CD8-positive, alpha-beta memory T cell (primary cell): ENCODE measurements around the gene CAMKMT. TPM values are rescaled to one million over a fixed set of nuclear protein-coding genes. Genes with fewer than 3 reads are reported as not detected.

Experiments
- CTCF ChIA-PET: fragments of 350-600 bp; sonication (Branson Sonifier 250); formaldehyde crosslinking; loops from one replicate; lab custom pipeline; 2021; ENCODE audit warnings: antibody characterized with exemption; lab: Charles Lee
- POLR2A ChIA-PET: fragments of 350-600 bp; sonication (Branson Sonifier 250); formaldehyde crosslinking; loops from one replicate; lab custom pipeline; 2021; ENCODE audit warnings: antibody characterized with exemption; lab: Charles Lee
- DNase-seq, 5 donors: peaks; one replicate each; pipeline versions ENCODE4 v3.0.0 to v3.0.0-alpha.2; 2020 to 2022; ENCODE audit warnings: mixed read lengths in 1 of 5
- H3K27ac ChIP-seq: one replicate; pipeline ENCODE4 v1.7.0; 2013; ENCODE audit warnings: low read depth, mild to moderate bottlenecking, low read length, moderate library complexity
- H3K27me3 ChIP-seq: 2 replicates; pipeline ENCODE4 v1.7.0; 2013; ENCODE audit warnings: low read length, mild to moderate bottlenecking; ENCODE audit not compliant: insufficient read depth, poor library complexity, severe bottlenecking
- H3K36me3 ChIP-seq: 2 replicates; pipeline ENCODE4 v1.7.0; 2013; ENCODE audit warnings: mild to moderate bottlenecking, low read length, moderate library complexity; ENCODE audit not compliant: insufficient read depth
- H3K4me1 ChIP-seq: 2 replicates; pipeline ENCODE4 v1.7.0; 2013; ENCODE audit warnings: mild to moderate bottlenecking, low read length, moderate library complexity; ENCODE audit not compliant: insufficient read depth
- H3K4me3 ChIP-seq: 2 replicates; pipeline ENCODE4 v1.7.0; 2013; ENCODE audit warnings: mild to moderate bottlenecking, low read length
- H3K9me3 ChIP-seq: 2 replicates; pipeline ENCODE4 v1.7.0; 2013; ENCODE audit warnings: mild to moderate bottlenecking, low read length
- H3K27ac Mint-ChIP-seq, 8 donors: one replicate each; pipeline ENCODE4 v1.8.0; 2020 to 2021; ENCODE audit warnings: mixed read lengths in 8 of 8, mild to moderate bottlenecking in 6 of 8, inconsistent platforms in 3 of 8, moderate library complexity in 3 of 8
- H3K27me3 Mint-ChIP-seq, 2 donors: one replicate each; pipeline ENCODE4 v1.8.0; 2020 to 2021; ENCODE audit warnings: mixed read lengths in 2 of 2, mild to moderate bottlenecking in 1 of 2, moderate library complexity in 1 of 2
- H3K36me3 Mint-ChIP-seq, 3 donors: one replicate each; pipeline ENCODE4 v1.8.0; 2020 to 2021; ENCODE audit warnings: mixed read lengths in 3 of 3, inconsistent platforms in 1 of 3, mild to moderate bottlenecking in 1 of 3
- H3K4me1 Mint-ChIP-seq, 3 donors: one replicate each; pipeline ENCODE4 v1.8.0; 2020 to 2021; ENCODE audit warnings: mixed read lengths in 3 of 3, inconsistent platforms in 1 of 3, mild to moderate bottlenecking in 1 of 3
- H3K4me3 Mint-ChIP-seq, 7 donors: one replicate each; pipeline ENCODE4 v1.8.0; 2020 to 2021; ENCODE audit warnings: mixed read lengths in 7 of 7, mild to moderate bottlenecking in 6 of 7, moderate library complexity in 4 of 7, inconsistent platforms in 2 of 7
- H3K9me3 Mint-ChIP-seq, 5 donors: one replicate each; pipeline ENCODE4 v1.8.0; 2020 to 2022; ENCODE audit warnings: mixed read lengths in 5 of 5, mild to moderate bottlenecking in 3 of 5, moderate library complexity in 2 of 5, inconsistent platforms in 1 of 5
- polyA plus RNA-seq: library from polyadenylated mRNA; unstranded; fragments of 300-500 nt; fragmentation: Illumina TruSeq; gene quantifications from one replicate; pipeline ENCODE4 v1.2.3, GENCODE V29; 2021
- total RNA-seq, 2 experiments: library from RNA; stranded (reverse); gene quantifications; one replicate each; pipeline ENCODE4 v1.2.3, GENCODE V29; 2021

CAMKMT gene
- total and polyA plus RNA-seq, 3 experiments from 2014 or later = 11.4 to 14.0 (median 11.7) TPM

- peaks cover 0 to 3% (median 0%) of the 10 kb centered on the region in 3 donors for H3K4me1 Mint-ChIP-seq
- Histone ChIP-seq H3K9me3 (no peaks in the 10 kb centered on the region), H3K36me3 (no peaks in the 10 kb centered on the region), H3K4me1 (no peaks in the 10 kb centered on the region), H3K27me3 (no peaks in the 10 kb centered on the region), H3K27ac (no peak overlapping the region), H3K4me3 (no peak overlapping the region)
- peaks cover 4 to 28% (median 10%) of the 10 kb centered on the region in 3 donors for H3K36me3 Mint-ChIP-seq
- H3K4me3 Mint-ChIP-seq = no peak overlapping the region
- H3K27me3 Mint-ChIP-seq = no peaks in the 10 kb centered on the region
- H3K27ac Mint-ChIP-seq = no peak overlapping the region
- ChIA-PET POLR2A (no interaction called here), CTCF (no interaction called here)
- no peak for DNase-seq
- H3K9me3 Mint-ChIP-seq = peaks cover 0 to 13% (median 3%) of the 10 kb centered on the region in 5 donors
These were observed 274.0 kb downstream of the CAMKMT start for GRCh38 chr2:44635725-44636124.

DNA sequence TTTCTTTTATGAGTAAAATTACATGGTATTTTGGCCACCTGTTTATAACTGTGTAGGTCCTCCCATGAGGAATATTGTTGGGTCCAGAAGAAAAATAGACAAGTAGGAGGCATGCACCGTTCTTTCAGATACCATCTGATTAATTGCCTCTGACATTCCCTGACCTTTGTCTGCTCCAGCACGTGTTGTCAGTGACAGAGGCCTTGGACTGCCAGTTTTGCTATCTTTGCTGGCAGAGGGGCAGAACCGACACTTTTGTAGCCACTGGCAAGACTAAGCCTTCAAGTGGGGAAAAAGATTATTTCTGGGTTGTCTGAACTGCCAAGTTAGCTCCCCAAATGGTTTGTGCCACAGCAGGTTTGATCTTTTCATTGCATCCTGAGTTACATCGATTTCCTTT is 276.9 kb downstream of the CAMKMT start:
- Histone ChIP-seq H3K9me3 (no peaks in the 10 kb centered on the region), H3K27me3 (no peaks in the 10 kb centered on the region), H3K27ac (no peak overlapping the region), H3K4me1 (no peaks in the 10 kb centered on the region), H3K36me3 (no peaks in the 10 kb centered on the region), H3K4me3 (no peak overlapping the region)
- Mint-ChIP-seq H3K36me3 (peaks cover 0 to 22% (median 8%) of the 10 kb centered on the region in 3 donors), H3K9me3 (no peaks in the 10 kb centered on the region), H3K27me3 (no peaks in the 10 kb centered on the region), H3K4me1 (no peaks in the 10 kb centered on the region), H3K27ac (no peak overlapping the region), H3K4me3 (no peak overlapping the region)
- CTCF ChIA-PET = no interaction called here
- POLR2A ChIA-PET = no interaction called here
- no peak for DNase-seq

- no peaks in the 10 kb centered on the region for H3K27me3 Mint-ChIP-seq
- Histone ChIP-seq H3K4me3 (no peak overlapping the region), H3K9me3 (no peaks in the 10 kb centered on the region), H3K27me3 (no peaks in the 10 kb centered on the region), H3K4me1 (no peaks in the 10 kb centered on the region), H3K27ac (no peak overlapping the region), H3K36me3 (no peaks in the 10 kb centered on the region)
- POLR2A ChIA-PET = no interaction called here
- no peak overlapping the region for H3K4me3 Mint-ChIP-seq
- H3K9me3 Mint-ChIP-seq = no peaks in the 10 kb centered on the region
- DNase-seq = no peak
- CTCF ChIA-PET = no interaction called here
- no peaks in the 10 kb centered on the region for H3K4me1 Mint-ChIP-seq
- peaks cover 0 to 15% (median 5%) of the 10 kb centered on the region in 3 donors for H3K36me3 Mint-ChIP-seq
- no peak overlapping the region for H3K27ac Mint-ChIP-seq
These were observed 277.7 kb downstream of the CAMKMT start for GRCh38 chr2:44639399-44639798.

- peaks cover 0 to 3% (median 0%) of the 10 kb centered on the region in 3 donors for H3K4me1 Mint-ChIP-seq
- H3K27ac Mint-ChIP-seq = no peak overlapping the region
- no peaks in the 10 kb centered on the region for H3K4me1 ChIP-seq
- peaks cover 0 to 3% (median 0%) of the 10 kb centered on the region in 3 donors for H3K36me3 Mint-ChIP-seq
- no peaks in the 10 kb centered on the region for H3K27me3 ChIP-seq
- no peaks in the 10 kb centered on the region for H3K27me3 Mint-ChIP-seq
- POLR2A ChIA-PET = interaction anchor here (0.6 kb wide), 2 partner anchors 729 to 1612 kb away, joined by 3 to 7 read pairs; no protein-coding TSS in a partner anchor
- H3K9me3 Mint-ChIP-seq = no peaks in the 10 kb centered on the region
- no peaks in the 10 kb centered on the region for H3K9me3 ChIP-seq
- no peak for DNase-seq
- H3K4me3 Mint-ChIP-seq = no peak overlapping the region
- CTCF ChIA-PET = no interaction called here
- H3K4me3 ChIP-seq = no peak overlapping the region
- no peak overlapping the region for H3K27ac ChIP-seq
- no peaks in the 10 kb centered on the region for H3K36me3 ChIP-seq
These were observed 280.5 kb downstream of the CAMKMT start for GRCh38 chr2:44642123-44642857.

GRCh38 chr2:44645937-44646336 is 284.2 kb downstream of the CAMKMT start:
- no peaks in the 10 kb centered on the region for H3K36me3 ChIP-seq
- no peaks in the 10 kb centered on the region for H3K27me3 ChIP-seq
- H3K4me3 ChIP-seq = no peak overlapping the region
- Mint-ChIP-seq H3K27me3 (no peaks in the 10 kb centered on the region), H3K9me3 (no peaks in the 10 kb centered on the region), H3K27ac (no peak overlapping the region), H3K4me1 (peaks cover 0 to 4% (median 0%) of the 10 kb centered on the region in 3 donors), H3K36me3 (no peaks in the 10 kb centered on the region), H3K4me3 (no peak overlapping the region)
- no peak overlapping the region for H3K27ac ChIP-seq
- no peaks in the 10 kb centered on the region for H3K4me1 ChIP-seq
- ChIA-PET POLR2A (no interaction called here), CTCF (no interaction called here)
- no peaks in the 10 kb centered on the region for H3K9me3 ChIP-seq
- DNase-seq = no peak

GRCh38 chr2:44649381-44649780 is 287.6 kb downstream of the CAMKMT start:
- Histone ChIP-seq H3K27ac (no peak overlapping the region), H3K4me1 (no peaks in the 10 kb centered on the region), H3K27me3 (no peaks in the 10 kb centered on the region), H3K36me3 (no peaks in the 10 kb centered on the region), H3K9me3 (no peaks in the 10 kb centered on the region), H3K4me3 (no peak overlapping the region)
- no peaks in the 10 kb centered on the region for H3K27me3 Mint-ChIP-seq
- H3K36me3 Mint-ChIP-seq = no peaks in the 10 kb centered on the region
- H3K4me3 Mint-ChIP-seq = no peak overlapping the region
- H3K9me3 Mint-ChIP-seq = no peaks in the 10 kb centered on the region
- POLR2A ChIA-PET = no interaction called here
- H3K4me1 Mint-ChIP-seq = peaks cover 0 to 5% (median 4%) of the 10 kb centered on the region in 3 donors
- H3K27ac Mint-ChIP-seq = no peak overlapping the region
- DNase-seq = no peak
- CTCF ChIA-PET = no interaction called here

DNA sequence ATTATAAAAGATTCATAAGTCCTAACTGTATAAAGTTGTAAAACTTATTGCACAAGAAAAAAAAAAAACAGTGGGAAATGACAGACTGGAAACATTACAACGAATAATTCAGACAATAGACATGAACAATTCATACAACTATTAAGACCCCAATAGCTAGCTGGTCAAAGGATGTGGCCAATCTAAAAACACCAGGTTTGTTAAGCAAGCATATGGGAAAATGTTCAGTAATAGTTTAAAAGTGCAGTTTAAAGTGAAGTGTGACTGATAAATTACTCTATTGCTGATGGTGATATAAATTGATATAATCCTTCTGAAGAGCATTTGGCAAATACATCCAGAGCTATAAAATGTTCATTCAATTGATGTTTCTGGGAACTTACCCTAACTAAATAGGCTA is 289.0 kb downstream of the CAMKMT start:
- no peaks in the 10 kb centered on the region for H3K9me3 ChIP-seq
- ChIA-PET POLR2A (no interaction called here), CTCF (no interaction called here)
- Mint-ChIP-seq H3K4me3 (no peak overlapping the region), H3K36me3 (peaks cover 0 to 1% (median 0%) of the 10 kb centered on the region in 3 donors), H3K9me3 (no peaks in the 10 kb centered on the region), H3K4me1 (peaks cover 0 to 7% (median 4%) of the 10 kb centered on the region in 3 donors), H3K27me3 (no peaks in the 10 kb centered on the region), H3K27ac (no peak overlapping the region)
- no peaks in the 10 kb centered on the region for H3K27me3 ChIP-seq
- H3K27ac ChIP-seq = no peak overlapping the region
- no peak overlapping the region for H3K4me3 ChIP-seq
- H3K36me3 ChIP-seq = no peaks in the 10 kb centered on the region
- DNase-seq = no peak
- no peaks in the 10 kb centered on the region for H3K4me1 ChIP-seq

GRCh38 chr2:44651974-44652373 is 290.2 kb downstream of the CAMKMT start:
- H3K27me3 Mint-ChIP-seq = no peaks in the 10 kb centered on the region
- peaks cover 0 to 7% (median 4%) of the 10 kb centered on the region in 3 donors for H3K4me1 Mint-ChIP-seq
- H3K4me3 Mint-ChIP-seq = no peak overlapping the region
- DNase-seq = no peak
- Histone ChIP-seq H3K4me1 (no peaks in the 10 kb centered on the region), H3K27ac (no peak overlapping the region), H3K9me3 (no peaks in the 10 kb centered on the region), H3K4me3 (no peak overlapping the region), H3K27me3 (no peaks in the 10 kb centered on the region), H3K36me3 (no peaks in the 10 kb centered on the region)
- CTCF ChIA-PET = no interaction called here
- POLR2A ChIA-PET = no interaction called here
- no peaks in the 10 kb centered on the region for H3K9me3 Mint-ChIP-seq
- peaks cover 0 to 4% (median 0%) of the 10 kb centered on the region in 3 donors for H3K36me3 Mint-ChIP-seq
- no peak overlapping the region for H3K27ac Mint-ChIP-seq
